Hematopoietic multipotent progenitor cell treated with erythropoietin and hydrocortisone succinate and interleukin-3 and kit ligand, for 15 days (in vitro differentiated cells): ENCODE results near the gene CABP4.

Experiments used
- DNase-seq: peaks from one replicate; pipeline ENCODE4 v3.0.0-alpha.2; 2015; ENCODE audit warnings: low spot score

The CABP4 gene

DNA sequence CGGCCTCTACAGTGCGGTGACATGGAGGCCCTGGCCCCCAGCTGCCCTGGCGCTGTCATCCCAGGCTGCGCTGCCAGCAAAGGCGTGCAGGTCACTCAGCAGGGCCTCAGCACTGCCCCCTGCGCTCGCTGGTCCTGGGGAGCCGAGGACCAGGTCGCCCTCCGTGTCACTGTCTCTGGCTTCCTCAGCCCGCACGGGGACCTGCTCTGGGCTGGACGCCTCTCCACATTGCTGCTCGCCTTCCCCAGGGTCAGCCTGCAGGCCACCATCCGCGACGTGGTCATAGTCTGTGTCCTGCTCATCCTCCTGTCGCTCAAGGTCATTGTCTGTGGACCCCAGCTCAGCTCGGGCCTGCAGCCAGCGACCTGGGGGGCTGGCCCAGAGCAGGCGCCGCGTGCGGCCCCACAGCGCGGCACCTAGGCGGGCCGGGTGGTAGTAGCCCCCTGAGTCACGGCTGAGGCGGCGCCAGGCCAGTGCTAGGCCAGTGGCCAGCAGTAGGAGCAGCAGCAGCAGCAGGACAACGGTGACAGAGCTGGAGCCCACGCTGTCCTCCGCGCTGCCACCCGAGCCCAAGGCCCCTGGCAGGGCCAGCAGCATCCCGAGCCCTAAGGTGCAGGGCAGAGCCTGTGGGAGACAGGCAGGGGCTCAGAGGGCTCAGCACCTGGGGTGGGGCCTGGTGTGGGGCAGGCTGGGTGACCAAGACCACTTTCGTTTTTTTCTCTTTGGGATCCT lies 19.3 kb upstream of the CABP4 start:
- DNase-seq: no peak

DNA sequence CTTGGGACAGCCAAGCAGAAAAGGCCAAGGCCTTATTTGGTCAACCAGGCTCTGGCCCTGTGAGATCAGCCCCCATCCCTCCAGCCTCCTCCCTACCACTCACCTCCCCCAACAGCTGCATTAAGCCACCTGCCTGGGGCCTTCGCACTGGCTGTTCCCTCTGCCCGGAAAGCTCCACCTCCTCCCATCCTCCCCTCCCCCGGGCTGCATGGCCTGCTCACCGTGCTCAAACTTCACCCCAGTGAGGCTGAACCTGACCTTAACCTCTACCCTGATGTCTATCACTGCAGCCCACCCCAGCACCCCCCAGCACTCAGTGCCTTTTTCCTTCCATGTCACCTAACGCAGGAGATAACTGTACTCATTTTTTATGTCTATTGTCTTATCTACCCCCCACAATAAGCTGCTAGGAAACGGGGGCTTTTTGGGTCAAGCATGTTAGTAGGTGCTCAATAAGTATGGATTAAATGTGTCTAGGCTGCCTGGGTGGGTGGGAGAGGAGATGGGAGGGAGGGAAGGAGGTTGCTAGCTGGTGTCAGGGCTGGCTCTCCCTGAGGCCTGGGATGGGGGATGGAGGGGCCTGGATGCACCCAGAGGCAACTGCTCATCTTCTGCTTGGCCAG lies 18.6 kb upstream of the CABP4 start:
- DNase-seq: no peak

DNA sequence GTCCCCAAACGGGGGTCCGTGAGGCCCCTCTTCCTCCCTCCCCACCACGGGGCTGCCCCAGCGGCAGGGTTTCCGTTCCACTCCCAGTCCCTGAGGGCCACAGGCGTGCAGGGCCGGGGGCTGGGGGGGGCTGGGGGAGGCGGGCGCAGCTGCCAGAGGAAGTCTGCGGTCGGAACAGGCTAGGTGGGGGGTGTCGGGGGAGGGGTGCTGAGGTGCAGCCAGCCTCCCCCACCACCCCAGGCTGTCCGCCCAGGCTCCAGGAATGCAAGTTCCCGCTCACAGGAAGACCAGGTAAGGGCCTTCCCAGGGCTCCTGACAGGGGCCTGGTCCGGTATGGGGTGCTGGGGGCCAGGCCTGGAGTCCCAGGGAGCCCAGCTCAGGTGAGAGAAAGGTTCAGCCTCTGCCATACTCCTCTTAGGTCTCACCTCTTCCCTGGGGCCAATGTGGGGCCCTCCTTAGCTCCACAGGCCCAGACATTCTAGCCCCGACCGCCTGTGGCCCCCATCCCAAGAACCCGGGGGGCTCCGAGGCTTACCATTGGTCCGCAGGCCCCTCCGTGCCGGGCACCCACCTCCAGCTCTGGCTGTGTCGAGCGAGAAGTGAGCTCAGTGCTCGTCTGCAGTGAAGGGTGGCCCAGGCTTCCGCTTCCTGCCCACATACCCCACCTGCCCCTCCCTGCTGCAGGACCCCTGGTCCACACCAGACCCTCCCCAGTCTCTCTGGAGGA lies 17.9 kb upstream of the CABP4 start, which contains the start of gene PTPRCAP:
TSS of gene PTPRCAP (minus strand) at position 601 of the 727 bp plus-strand sequence. CDS start at position 538, 63 bp downstream.
- no peak for DNase-seq

DNA sequence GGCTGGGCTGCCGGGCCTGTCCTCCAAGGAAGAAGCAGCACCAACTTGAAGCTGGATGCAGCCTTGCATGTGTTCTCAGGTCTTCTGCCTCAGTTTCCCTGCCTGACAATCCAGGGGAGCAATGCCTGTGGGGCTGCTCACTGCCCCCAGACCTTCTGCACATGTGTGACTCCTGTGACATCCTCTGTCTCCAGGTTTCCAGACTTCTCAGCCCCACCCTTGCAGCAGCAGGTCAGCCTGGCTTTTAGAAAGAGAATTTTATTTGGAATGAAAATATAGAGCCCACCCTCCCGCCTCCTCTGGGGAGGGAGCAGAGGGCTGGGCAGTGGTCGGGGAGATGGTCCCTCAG lies 17.4 kb upstream of the CABP4 start:
- DNase-seq: no peak

DNA sequence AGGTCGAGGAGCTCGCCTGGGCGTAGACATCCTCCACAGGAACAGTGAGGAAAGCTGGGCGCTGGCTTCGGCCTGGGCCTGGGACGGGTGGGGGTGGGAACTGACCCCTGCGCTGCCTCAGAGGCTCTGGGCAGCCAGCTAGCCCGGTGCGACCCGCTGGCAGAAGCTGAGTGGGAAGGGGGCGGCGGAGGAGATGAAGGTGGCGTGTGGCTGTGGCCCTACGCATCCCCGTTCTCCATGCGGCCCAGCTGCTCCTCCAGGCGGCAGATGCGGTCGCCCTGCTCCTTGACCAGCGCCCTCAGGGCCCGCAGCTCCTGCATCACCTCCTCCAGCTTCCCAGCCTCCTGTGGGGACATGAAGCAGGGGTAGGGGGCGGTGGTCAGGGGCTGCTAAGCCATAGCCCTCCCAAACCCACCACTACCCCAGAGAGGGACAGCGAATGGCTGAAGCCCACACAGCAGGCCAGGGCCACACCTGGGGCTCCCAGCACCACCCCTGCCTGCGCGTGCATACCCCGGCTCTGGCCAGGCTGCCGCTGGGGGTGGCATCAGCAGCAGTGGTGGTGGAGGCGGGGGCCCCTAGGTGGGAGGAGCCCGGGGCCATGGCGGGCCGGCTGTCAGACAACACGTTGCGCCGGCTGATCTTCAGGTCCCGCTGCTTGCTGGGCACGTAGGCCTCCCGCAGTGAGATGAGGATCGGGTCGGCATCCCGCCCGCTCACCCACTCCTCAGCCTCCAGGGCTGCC lies 16.8 kb upstream of the CABP4 start:
- DNase-seq: no peak

DNA sequence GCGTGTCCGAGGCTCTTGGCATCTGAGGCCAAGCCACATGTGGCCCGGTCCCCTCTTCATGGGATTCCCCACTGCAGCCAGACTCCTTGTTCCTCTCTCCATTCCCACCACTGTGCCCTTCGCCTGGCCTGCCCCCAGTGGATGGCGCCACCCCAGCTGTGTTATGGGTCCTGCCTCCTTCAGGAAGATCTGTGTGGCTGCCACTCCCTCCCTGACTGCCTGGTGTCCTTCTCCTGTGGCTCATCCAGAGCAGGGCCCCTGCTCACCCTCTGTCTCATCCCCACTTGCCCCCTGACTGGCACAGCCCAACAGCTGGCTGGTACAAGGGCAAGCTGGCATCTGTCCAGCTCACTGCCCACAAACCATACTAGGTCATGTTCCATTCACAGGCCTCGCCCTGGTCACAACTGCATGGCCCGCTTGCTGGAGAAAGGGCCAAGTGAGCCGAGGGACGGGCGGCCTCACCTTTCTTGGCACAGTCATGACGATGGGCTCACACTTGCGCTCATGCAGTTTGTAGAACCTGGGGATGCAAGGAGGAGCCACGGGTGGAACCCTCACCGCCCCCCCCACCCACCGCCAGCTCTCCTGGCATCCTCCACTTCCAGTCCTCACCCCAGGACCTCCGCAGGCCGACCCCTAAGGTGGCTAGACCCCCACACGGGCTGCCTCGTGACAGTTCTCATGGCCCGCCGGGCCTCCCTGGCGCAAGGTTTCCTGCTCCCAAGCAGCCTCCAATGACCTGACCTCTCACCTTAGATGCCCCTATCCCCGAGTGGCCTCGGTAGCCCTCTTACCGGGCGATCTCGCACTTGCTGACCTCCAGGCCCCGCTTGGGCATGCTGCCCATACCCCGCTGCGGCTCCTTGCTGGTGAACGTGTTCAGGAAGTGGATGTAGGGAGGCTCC lies 15.6 kb upstream of the CABP4 start:
- DNase-seq: no peak

DNA sequence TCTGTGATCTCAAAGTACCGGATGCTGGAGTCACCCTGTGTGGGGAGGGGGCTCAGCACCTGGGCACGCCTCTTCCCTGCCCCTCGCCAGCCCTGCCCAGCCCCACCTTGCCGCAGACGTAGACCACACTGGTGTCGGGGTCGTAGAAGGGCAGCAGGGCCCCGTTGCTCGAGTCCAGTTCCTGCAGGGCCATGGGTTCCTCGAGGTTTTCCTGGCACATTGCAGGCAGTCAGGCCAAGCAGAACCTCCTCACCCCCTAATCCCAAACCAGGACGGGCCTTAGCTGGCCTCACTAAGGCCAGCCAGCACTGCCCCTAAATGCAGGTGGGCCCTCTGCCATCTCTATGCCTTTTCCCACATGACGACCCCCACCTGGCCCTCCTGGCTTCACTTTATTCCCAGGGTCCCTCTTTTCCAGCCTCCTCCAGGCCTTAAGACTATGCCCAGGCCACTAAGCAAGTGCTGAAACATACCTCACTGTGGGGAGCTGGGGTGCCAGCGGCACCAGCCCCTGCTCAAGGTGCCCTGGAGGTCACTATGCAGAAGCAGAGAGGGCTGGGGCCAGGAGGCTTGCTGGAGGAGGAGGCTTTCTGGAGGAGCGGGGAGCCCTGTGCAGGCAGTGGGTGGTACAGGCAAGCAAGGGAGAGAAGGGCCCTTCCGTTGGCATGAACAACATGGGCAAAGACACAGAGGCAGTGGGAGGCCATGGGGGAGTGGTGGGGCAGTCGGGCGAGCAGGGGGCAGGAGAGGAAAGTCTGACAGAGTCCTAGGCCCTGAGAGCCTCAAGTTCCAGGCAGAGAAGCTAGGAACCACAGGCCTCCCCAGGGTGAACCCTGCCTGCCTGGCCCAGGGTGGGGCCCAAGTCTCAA lies 14.7 kb upstream of the CABP4 start:
- DNase-seq: no peak

DNA sequence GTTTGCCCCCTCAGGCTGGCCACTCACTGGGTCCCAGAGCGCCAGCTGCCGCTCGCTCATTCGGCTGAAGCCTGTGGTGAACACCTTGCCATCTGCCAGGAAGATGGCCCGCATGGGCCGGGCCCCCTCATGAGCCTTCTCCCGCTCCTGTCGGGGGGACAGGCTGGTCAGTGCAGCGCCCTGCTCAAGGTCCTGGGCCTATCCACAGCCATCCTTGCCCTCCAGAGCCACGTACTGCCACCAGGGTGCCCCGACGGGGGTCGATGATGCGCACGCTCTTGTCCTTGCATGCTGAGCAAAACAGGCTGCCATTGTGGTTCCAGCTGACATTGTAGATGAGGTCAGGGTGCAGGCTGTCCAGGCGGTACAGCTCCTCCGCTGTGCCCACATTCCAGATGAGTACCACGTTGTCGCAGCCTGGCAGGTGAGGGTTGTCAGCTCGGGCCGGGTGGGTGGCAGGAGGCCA lies 14.0 kb upstream of the CABP4 start:
- no peak for DNase-seq

DNA sequence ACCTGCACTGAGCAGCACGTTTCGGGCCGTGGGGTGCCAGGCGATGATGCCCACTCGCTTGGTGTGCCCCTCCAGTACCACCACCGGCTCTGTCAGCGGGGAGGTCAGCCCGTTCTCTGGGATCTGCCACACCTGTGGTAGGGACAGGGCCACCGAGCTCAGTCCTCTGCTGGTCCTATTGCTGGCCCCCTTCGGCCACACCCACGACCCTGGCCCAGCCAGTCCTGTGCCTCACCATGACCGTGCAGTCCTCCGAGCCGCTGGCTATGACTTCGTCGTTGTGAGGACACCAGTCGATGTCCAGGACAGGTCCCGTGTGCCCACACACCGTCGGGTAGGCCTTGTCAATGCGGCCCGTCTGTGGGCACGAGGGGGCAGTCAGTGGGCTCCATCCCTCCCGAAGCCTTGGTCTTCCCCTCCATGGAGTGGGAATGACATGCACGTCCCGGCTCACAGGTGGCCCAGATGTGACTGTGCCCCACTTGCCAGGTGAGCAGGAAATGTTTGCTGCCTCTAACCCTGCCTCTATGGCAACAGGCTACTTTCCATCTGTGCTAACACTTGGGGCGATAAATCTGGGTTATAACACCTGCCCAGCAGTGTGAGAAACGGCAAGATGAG lies 13.3 kb upstream of the CABP4 start:
- DNase-seq: no peak

DNA sequence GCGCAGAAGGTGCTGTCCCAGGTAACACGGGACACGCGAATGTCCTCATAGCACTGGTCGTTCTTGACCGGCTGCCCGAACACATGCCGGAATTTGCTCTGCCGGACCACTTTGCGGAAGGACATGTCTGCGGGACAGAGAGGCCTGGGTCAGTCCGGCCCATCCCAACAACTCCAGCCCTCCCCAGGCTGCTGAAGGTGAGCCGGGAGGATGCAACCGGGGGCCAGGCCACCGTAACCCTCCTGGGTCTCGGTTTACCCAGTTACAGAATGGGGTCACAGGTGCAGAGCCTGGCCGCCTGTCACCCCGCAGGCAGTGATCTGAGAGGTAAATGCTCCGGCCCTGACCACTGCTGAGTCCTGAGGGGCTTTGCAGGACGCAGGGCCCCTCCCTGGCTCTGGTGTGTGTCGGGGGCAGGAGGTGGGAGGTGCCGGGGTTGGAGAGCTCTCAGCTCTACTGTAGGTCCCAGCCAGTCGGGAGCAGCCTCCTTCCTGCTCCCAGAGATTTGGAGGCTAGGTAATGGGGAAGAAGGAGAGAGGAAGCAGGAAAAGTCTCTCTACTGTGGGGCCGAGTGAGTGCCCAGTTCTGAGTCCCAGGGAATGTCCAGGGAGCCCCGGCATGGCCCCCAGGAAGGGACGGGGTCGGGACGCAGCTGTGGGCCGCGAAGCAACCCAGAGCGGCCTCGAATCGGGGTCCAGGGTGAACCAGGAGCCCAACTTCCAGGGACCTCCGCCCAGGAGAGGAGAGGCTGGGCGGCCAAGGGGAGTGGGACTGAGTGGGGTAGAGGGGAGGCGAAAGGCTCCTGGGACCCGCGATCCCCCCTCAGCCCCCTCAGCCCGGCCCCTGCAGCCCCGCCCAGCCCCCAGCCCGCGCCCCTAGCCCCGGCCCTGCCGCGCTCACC lies 12.4 kb upstream of the CABP4 start:
- no peak for DNase-seq

DNA sequence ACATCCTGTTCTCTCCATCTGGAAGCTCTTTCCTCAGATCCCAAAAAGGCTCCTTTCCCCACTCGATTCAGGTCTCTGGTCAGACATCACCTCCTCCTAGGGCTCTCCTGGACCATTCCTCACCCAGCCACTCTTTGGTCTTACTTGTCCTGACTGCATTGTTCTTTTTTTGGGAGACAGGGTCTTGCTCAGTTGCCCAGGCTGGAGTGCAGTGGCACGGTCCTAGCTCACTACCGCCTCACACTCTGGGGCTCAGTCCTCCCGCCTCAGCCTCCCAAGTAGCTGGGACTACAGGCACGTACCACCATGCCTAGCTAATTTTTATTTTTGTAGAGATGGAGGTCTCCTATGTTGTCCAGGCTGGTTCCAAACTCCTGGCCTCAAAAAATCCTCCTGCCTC lies 9.6 kb upstream of the CABP4 start:
- no peak for DNase-seq

DNA sequence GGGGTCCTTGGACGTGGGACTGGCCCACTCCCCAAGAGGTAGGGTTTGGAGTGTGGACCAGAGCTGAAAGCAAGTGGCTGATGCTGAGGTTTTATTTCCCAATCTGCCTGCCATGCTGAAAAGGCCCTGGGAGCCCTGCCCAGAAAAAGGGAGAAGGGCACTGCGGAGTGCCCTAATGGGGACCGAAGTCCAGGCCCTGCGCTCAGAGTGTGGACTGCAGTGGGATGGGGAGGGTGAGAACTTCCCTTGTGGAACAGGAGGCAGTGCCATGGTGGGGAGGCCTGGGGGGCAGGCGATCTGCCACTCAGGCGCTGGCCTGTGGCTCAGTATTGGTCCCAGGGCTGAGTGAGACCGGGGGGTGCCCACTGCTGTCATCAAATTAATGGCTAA lies 6.9 kb upstream of the CABP4 start:
- no peak for DNase-seq

DNA sequence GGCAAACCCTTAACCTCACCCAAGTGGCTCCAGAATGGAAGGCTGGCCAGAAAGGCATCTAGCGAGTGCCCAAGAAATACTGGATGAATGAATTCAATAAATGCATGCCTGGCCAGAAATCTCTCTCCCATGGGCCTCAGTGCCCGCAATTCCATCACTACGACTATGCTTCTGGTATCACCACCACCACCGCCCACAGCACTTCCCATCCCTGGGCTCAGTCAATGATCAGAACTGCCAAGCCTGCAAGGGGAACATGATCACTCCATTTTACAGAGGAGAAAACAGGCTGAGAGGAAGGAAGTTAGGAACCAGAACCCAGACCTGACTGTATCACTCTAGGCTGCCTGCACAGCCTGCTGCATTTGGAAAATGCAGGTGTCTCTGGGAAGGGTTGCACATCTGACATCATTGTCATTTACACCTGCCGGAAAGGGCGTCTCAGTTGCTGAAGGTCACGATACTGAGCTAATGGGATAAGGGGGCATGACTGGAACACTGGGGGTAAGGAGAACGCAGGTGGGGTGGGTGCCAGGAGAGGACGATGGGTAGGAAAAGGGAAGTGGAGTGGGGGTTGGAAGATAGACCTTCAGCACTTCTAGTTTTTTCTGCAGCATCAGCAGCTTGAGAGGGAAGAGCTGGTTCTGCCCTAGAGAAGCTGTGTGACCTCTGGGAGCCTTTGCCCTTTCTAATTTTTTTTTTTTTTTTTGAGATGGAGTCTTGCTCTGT lies 5.9 kb upstream of the CABP4 start:
- DNase-seq: no peak

DNA sequence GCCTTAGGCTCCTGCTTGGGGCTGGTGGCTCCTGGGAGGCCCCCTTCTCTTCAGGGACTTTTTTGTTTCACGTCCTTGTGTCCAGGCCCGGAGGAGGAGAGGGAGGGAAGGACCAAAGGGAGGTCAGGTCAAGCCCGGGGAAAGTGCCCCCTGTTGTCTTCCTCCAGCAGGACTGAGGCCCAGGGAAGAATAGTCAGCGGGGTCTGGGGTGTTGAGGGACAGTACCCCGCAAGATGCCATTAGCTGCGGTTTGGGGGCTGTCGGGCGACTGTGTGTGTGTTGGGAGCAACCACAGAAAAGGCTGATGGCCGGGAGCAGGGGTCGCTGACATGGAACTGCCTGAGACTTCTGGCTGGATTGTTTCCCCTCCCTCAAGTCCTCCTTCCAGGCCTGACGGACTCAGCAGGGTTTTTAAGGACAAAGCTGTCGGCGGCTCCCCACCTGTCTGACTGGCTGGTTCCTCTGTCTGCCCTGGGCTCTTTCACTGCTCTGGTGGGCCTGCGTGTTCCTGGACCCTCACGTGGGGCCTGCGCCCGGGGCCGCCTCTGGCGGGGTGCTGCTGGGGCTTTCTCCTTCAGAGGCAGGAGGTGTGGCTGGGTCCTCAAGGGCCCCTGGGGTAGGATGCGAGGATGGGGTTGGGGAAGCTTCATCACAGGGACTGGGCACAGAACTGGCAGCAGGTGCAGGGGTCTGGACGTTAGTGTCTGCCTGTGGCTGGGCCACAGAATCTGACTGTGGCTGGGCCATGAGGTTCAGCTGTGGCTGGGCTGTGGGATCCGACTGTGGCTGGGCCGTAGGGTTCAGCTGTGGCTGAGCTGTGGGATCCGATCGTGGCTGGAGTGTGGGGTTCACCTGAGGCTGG lies 4.1 kb upstream of the CABP4 start:
- DNase-seq: no peak

DNA sequence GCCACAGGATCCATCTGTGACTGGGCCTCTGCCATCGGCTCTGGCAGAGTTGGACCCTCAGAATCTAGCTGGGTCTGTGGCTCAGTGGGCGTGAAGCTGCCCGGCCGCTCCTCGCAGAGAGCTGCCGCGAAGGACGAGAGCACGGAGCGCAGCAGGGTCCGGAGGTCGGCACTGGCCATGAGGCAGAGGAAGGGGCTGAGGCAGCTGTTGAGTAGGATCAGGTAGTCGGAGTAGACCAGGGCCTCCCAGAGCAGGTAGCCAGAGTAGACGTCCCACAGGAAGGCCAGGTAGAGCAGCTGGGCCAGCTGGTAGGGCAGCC lies 3.5 kb upstream of the CABP4 start:
- DNase-seq: no peak

DNA sequence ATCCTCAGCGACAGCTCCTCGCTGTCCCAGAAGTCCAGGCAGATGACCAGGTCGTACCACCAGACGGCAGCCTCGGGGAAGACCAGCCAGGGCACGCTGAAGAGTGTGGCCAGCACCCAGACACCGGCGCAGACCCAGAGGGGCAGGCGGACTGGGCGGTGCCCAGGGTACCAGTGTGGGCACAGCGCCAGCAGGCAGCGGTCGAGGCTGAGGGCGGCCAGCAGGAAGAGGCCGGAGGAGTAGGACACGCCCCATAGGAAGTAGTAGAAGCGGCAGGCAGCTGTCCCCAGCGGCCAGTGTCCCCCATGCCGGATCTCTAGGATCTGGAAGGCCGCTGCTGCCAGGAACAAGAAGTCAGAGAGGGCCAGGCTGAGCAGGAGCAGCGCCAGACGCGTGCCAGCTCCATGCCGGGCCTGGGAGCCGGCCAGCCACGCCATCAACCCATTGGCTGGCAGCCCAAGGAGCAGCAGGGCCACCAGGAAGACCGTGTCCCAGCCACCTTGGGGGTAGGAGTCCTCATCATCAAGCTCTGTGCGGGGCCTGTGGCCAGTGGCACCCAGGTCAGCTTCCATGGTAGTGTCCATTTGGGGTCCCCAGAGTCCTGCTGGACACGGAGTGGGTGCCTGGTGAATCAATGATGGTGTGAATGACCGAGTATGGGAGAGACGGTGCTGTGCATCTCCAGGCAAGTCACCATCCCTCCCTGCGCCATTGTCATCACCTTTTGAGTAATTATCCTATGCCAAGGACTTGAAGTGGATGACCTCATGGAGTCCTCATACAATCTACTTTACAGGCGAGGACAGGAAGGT lies 2.8 kb upstream of the CABP4 start, which contains the start of gene GPR152:
TSS of gene GPR152 (minus strand) at position 589 of the 812 bp plus-strand sequence. CDS start at position 584, 5 bp downstream.
- no peak for DNase-seq
